ENCODE results near the gene NPTX1.
A peak's percentile ranks its signal among the peaks of the same experiment; 100 is the strongest.

Gene NPTX1

DNA sequence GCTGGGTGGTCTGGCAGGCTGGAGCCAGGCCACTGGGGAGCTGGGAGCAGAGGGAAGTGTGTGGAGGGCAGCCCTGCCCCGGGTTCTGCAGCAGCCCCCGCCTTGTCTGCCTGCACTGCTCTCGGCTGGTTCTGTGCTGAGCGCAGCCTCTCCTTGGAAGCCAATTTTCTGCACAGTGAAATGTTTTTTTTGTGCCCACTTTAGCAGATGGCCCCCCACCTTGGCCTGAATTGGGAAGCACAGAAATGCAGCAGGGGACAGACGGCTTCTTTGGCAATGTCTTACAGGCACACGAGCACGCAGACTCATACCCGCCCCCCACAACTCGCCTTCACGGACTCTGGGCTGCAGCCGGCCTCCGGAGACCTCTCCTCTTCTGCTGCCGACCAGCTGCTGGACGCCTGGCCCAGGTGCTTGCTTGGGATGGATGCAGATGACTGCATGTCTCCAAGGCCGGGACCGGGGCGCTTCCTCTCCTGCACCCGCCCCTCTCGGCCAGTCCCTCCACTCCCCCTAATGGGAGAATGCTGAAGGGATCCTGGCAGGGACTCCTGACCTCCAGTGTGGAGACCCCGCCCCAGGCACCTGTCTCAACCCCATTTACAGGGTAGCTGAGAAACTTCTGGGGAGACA lies 14.8 kb downstream of the NPTX1 start:
- H2BK5ac ChIP-seq (ENCODE audit: low read depth, low read length, poor library complexity, severe bottlenecking) = no peak overlapping the region
- no peak overlapping the region for H2AK5ac ChIP-seq (ENCODE audit: low read length, severe bottlenecking)
- H3K4me2 ChIP-seq (ENCODE audit: low read length, poor library complexity, severe bottlenecking) = no peak overlapping the region
- H3K23ac ChIP-seq (ENCODE audit: low read length in 2 of 2) = peak overlapping the region in 1 of 2 experiments; percentile 43
- no peak overlapping the region for H3K4me3 ChIP-seq (ENCODE audit: insufficient read depth in 1 of 2, low read depth in 1 of 2, low read length in 2 of 2)
- DNase-seq = no peak
- no peak overlapping the region for H3K9ac ChIP-seq (ENCODE audit: low read length)
- no peak overlapping the region for H3K27ac ChIP-seq (ENCODE audit: low read length, poor library complexity, severe bottlenecking)
- H3K79me1 ChIP-seq (replicated peaks; ENCODE audit: low read length, poor library complexity, severe bottlenecking) = no peaks in the 10 kb centered on the region
- no peak overlapping the region for H2BK12ac ChIP-seq (ENCODE audit: low read length in 2 of 2)
- no peak overlapping the region for H4K91ac ChIP-seq (ENCODE audit: low read length)
- H3K27me3 ChIP-seq (ENCODE audit: control insufficient read depth in 1 of 2, insufficient read depth in 1 of 2, low read length in 2 of 2) = peaks cover 70 to 79% of the 10 kb centered on the region in 2 experiments
- peaks cover 1% of the 10 kb centered on the region for H3K4me1 ChIP-seq (ENCODE audit: control insufficient read depth, insufficient read depth, low read depth, low read length)
- H3K18ac ChIP-seq (ENCODE audit: low read depth in 1 of 2, low read length in 2 of 2) = no peak overlapping the region
- no peak overlapping the region for H3K4ac ChIP-seq (ENCODE audit: low read depth in 1 of 2, low read length in 2 of 2)
- H3K14ac ChIP-seq (ENCODE audit: low read length in 2 of 2) = no peak overlapping the region
- no peak overlapping the region for H2AFZ ChIP-seq (ENCODE audit: low read depth, low read length)
- 77% methylated on average over 20 of the region's 20 CpGs for WGBS
- no peaks in the 10 kb centered on the region for H3K9me3 ChIP-seq (ENCODE audit: control insufficient read depth, low read length)
- no peak overlapping the region for H4K8ac ChIP-seq (ENCODE audit: low read length)
- H3K36me3 ChIP-seq (ENCODE audit: control insufficient read depth in 1 of 2, insufficient read depth in 2 of 2, low read depth in 1 of 2, low read length in 2 of 2) = no peaks in the 10 kb centered on the region
- no peak overlapping the region for H2BK15ac ChIP-seq (ENCODE audit: low read depth, poor library complexity, severe bottlenecking)
- H2BK120ac ChIP-seq (ENCODE audit: low read depth, low read length) = no peak overlapping the region

DNA sequence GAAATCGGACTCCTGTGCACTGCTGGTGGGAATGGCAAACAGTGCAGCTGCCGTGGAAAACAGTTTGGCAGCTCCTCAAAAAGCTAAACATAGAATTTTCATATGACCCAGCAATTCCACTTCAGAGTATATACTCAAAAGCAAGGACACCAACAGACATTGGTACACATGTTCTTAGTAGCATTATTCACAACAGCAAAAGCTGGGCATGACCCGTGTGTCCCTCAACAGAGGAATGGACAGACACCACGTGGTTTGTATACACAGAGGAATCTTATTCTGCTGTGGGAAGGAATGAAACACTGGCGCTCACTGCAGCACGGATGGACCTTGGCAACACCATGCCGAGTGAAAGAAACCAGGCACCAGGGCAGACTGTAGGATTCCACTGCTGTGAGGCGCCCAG lies 16.0 kb downstream of the NPTX1 start:
- no peak overlapping the region for H3K9ac ChIP-seq (ENCODE audit: low read length)
- DNase-seq = no peak
- H2BK12ac ChIP-seq (ENCODE audit: low read length in 2 of 2) = no peak overlapping the region
- no peak overlapping the region for H3K23ac ChIP-seq (ENCODE audit: low read length in 2 of 2)
- H3K4me1 ChIP-seq (ENCODE audit: control insufficient read depth, insufficient read depth, low read depth, low read length) = peaks cover 8% of the 10 kb centered on the region
- H3K36me3 ChIP-seq (ENCODE audit: control insufficient read depth in 1 of 2, insufficient read depth in 2 of 2, low read depth in 1 of 2, low read length in 2 of 2) = no peaks in the 10 kb centered on the region
- H3K27ac ChIP-seq (ENCODE audit: low read length, poor library complexity, severe bottlenecking) = no peak overlapping the region
- no peak overlapping the region for H2BK120ac ChIP-seq (ENCODE audit: low read depth, low read length)
- no peak overlapping the region for H4K91ac ChIP-seq (ENCODE audit: low read length)
- H2AK5ac ChIP-seq (ENCODE audit: low read length, severe bottlenecking) = no peak overlapping the region
- H4K8ac ChIP-seq (ENCODE audit: low read length) = no peak overlapping the region
- no peak overlapping the region for H3K4me3 ChIP-seq (ENCODE audit: insufficient read depth in 1 of 2, low read depth in 1 of 2, low read length in 2 of 2)
- WGBS = 68% methylated on average over 8 of the region's 8 CpGs
- no peak overlapping the region for H3K18ac ChIP-seq (ENCODE audit: low read depth in 1 of 2, low read length in 2 of 2)
- H3K79me1 ChIP-seq (replicated peaks; ENCODE audit: low read length, poor library complexity, severe bottlenecking) = no peaks in the 10 kb centered on the region
- H2AFZ ChIP-seq (ENCODE audit: low read depth, low read length) = no peak overlapping the region
- H3K4me2 ChIP-seq (ENCODE audit: low read length, poor library complexity, severe bottlenecking) = no peak overlapping the region
- no peak overlapping the region for H2BK5ac ChIP-seq (ENCODE audit: low read depth, low read length, poor library complexity, severe bottlenecking)
- H3K14ac ChIP-seq (ENCODE audit: low read length in 2 of 2) = no peak overlapping the region
- H2BK15ac ChIP-seq (ENCODE audit: low read depth, poor library complexity, severe bottlenecking) = no peak overlapping the region
- no peak overlapping the region for H3K4ac ChIP-seq (ENCODE audit: low read depth in 1 of 2, low read length in 2 of 2)
- H3K9me3 ChIP-seq (ENCODE audit: control insufficient read depth, low read length) = no peaks in the 10 kb centered on the region
- peaks cover 57 to 70% of the 10 kb centered on the region in 2 experiments for H3K27me3 ChIP-seq (ENCODE audit: control insufficient read depth in 1 of 2, insufficient read depth in 1 of 2, low read length in 2 of 2)

DNA sequence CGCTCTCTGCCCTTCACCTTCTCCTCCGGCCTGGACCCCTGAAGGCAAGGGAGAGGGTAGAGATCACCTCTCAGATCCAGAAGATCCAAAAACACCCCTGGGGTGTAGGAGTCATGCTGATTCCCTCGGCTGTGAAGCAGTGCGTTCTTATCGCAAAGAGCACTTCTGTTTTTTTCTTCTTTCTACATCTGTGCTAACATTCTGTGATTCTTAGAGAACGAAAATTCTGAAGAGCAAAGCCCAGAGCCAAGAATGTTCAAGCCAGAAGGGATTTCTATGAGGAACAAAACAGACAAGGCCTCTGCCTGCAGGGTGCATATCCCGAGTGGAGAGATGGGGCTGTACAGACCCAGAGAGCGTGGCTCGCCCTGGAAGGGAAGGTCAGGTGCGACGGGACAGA lies 17.2 kb downstream of the NPTX1 start:
- H4K91ac ChIP-seq (ENCODE audit: low read length) = no peak overlapping the region
- H4K8ac ChIP-seq (ENCODE audit: low read length) = no peak overlapping the region
- no peak overlapping the region for H3K4ac ChIP-seq (ENCODE audit: low read depth in 1 of 2, low read length in 2 of 2)
- no peaks in the 10 kb centered on the region for H3K36me3 ChIP-seq (ENCODE audit: control insufficient read depth in 1 of 2, insufficient read depth in 2 of 2, low read depth in 1 of 2, low read length in 2 of 2)
- no peak overlapping the region for H3K4me2 ChIP-seq (ENCODE audit: low read length, poor library complexity, severe bottlenecking)
- no peak overlapping the region for H2BK15ac ChIP-seq (ENCODE audit: low read depth, poor library complexity, severe bottlenecking)
- H3K23ac ChIP-seq (ENCODE audit: low read length in 2 of 2) = no peak overlapping the region
- no peak overlapping the region for H2AK5ac ChIP-seq (ENCODE audit: low read length, severe bottlenecking)
- H3K4me1 ChIP-seq (ENCODE audit: control insufficient read depth, insufficient read depth, low read depth, low read length) = peaks cover 10% of the 10 kb centered on the region
- DNase-seq = no peak
- H2BK12ac ChIP-seq (ENCODE audit: low read length in 2 of 2) = no peak overlapping the region
- H3K9ac ChIP-seq (ENCODE audit: low read length) = no peak overlapping the region
- H3K27ac ChIP-seq (ENCODE audit: low read length, poor library complexity, severe bottlenecking) = no peak overlapping the region
- no peaks in the 10 kb centered on the region for H3K79me1 ChIP-seq (replicated peaks; ENCODE audit: low read length, poor library complexity, severe bottlenecking)
- WGBS = 80% methylated on average over 11 of the region's 11 CpGs
- H2BK5ac ChIP-seq (ENCODE audit: low read depth, low read length, poor library complexity, severe bottlenecking) = no peak overlapping the region
- no peaks in the 10 kb centered on the region for H3K9me3 ChIP-seq (ENCODE audit: control insufficient read depth, low read length)
- peaks cover 45 to 58% of the 10 kb centered on the region in 2 experiments for H3K27me3 ChIP-seq (ENCODE audit: control insufficient read depth in 1 of 2, insufficient read depth in 1 of 2, low read length in 2 of 2)
- no peak overlapping the region for H3K14ac ChIP-seq (ENCODE audit: low read length in 2 of 2)
- no peak overlapping the region for H3K4me3 ChIP-seq (ENCODE audit: insufficient read depth in 1 of 2, low read depth in 1 of 2, low read length in 2 of 2)
- H2AFZ ChIP-seq (ENCODE audit: low read depth, low read length) = no peak overlapping the region
- H2BK120ac ChIP-seq (ENCODE audit: low read depth, low read length) = no peak overlapping the region
- H3K18ac ChIP-seq (ENCODE audit: low read depth in 1 of 2, low read length in 2 of 2) = no peak overlapping the region

DNA sequence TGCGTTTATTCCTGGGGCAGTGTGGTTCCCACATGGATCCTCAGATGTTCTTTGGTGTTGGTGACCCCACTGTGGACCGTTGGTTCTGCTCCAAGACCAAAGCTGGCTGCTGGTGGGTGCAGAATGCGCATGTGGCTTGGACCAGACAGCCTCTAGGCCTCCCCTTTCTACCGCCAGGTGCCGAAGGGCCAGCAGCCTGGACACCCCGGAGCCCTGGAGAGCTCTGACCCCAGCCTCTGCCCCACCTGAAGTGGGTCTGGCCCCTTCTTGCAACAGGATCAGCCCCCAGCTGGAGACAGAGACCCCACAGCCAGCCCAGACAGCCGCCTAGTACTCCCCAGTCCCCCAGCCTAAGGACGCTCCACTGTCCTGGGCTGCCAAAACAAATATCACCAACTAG lies 18.4 kb downstream of the NPTX1 start:
- H3K79me1 ChIP-seq (replicated peaks; ENCODE audit: low read length, poor library complexity, severe bottlenecking) = peaks cover 1% of the 10 kb centered on the region
- peaks cover 15% of the 10 kb centered on the region for H3K4me1 ChIP-seq (ENCODE audit: control insufficient read depth, insufficient read depth, low read depth, low read length)
- no peak overlapping the region for H2BK12ac ChIP-seq (ENCODE audit: low read length in 2 of 2)
- H3K9ac ChIP-seq (ENCODE audit: low read length) = no peak overlapping the region
- peaks cover 35 to 49% of the 10 kb centered on the region in 2 experiments for H3K27me3 ChIP-seq (ENCODE audit: control insufficient read depth in 1 of 2, insufficient read depth in 1 of 2, low read length in 2 of 2)
- no peak overlapping the region for H3K4ac ChIP-seq (ENCODE audit: low read depth in 1 of 2, low read length in 2 of 2)
- H3K23ac ChIP-seq (ENCODE audit: low read length in 2 of 2) = no peak overlapping the region
- no peak overlapping the region for H2BK5ac ChIP-seq (ENCODE audit: low read depth, low read length, poor library complexity, severe bottlenecking)
- H3K14ac ChIP-seq (ENCODE audit: low read length in 2 of 2) = no peak overlapping the region
- 82% methylated on average over 8 of the region's 8 CpGs for WGBS
- no peaks in the 10 kb centered on the region for H3K9me3 ChIP-seq (ENCODE audit: control insufficient read depth, low read length)
- no peak overlapping the region for H3K27ac ChIP-seq (ENCODE audit: low read length, poor library complexity, severe bottlenecking)
- no peaks in the 10 kb centered on the region for H3K36me3 ChIP-seq (ENCODE audit: control insufficient read depth in 1 of 2, insufficient read depth in 2 of 2, low read depth in 1 of 2, low read length in 2 of 2)
- no peak overlapping the region for H2AK5ac ChIP-seq (ENCODE audit: low read length, severe bottlenecking)
- H3K18ac ChIP-seq (ENCODE audit: low read depth in 1 of 2, low read length in 2 of 2) = no peak overlapping the region
- no peak for DNase-seq
- no peak overlapping the region for H4K8ac ChIP-seq (ENCODE audit: low read length)
- no peak overlapping the region for H2BK120ac ChIP-seq (ENCODE audit: low read depth, low read length)
- no peak overlapping the region for H3K4me3 ChIP-seq (ENCODE audit: insufficient read depth in 1 of 2, low read depth in 1 of 2, low read length in 2 of 2)
- H4K91ac ChIP-seq (ENCODE audit: low read length) = no peak overlapping the region
- no peak overlapping the region for H2AFZ ChIP-seq (ENCODE audit: low read depth, low read length)
- no peak overlapping the region for H2BK15ac ChIP-seq (ENCODE audit: low read depth, poor library complexity, severe bottlenecking)
- no peak overlapping the region for H3K4me2 ChIP-seq (ENCODE audit: low read length, poor library complexity, severe bottlenecking)

Data from mesenchymal stem cell (in vitro differentiated cells and primary cell).